SK-N-SH treated with all-trans-retinoic acid at 6 μM for 48 hours (cell line): ENCODE results near the gene CDKL5.

Experiments
- ATAC-seq: fragments of 200-7000 bp; cut with Tn5 transposase; 3 replicates; pipeline ENCODE4 v1.9.1; 2020; ENCODE audit warnings: mild to moderate bottlenecking, moderate library complexity
- ARNTL ChIP-seq: fragments of 450-650 bp; formaldehyde crosslinking; IDR thresholded peaks from 2 replicates; pipeline ENCODE4 v1.5.0; 2020; ENCODE audit warnings: low read depth, mild to moderate bottlenecking, moderate library complexity, borderline replicate concordance
- BACH2 ChIP-seq: fragments of 250-450 bp; sonication (Bioruptor Pico); IDR thresholded peaks from 2 replicates; pipeline ENCODE4 v1.9.0; 2021; ENCODE audit warnings: mild to moderate bottlenecking, borderline replicate concordance
- CREB5 ChIP-seq: fragments of 250-450 bp; sonication (Bioruptor Pico); IDR thresholded peaks from 2 replicates; pipeline ENCODE4 v1.5.1; 2020; ENCODE audit warnings: low read depth, mild to moderate bottlenecking, moderate library complexity
- CSDC2 ChIP-seq: fragments of 250-450 bp; sonication (Bioruptor Pico); IDR thresholded peaks from 2 replicates; pipeline ENCODE4 v1.5.0; 2020; ENCODE audit warnings: mild to moderate bottlenecking, moderate library complexity
- CSRNP3 ChIP-seq: fragments of 250-450 bp; sonication (Bioruptor Pico); IDR thresholded peaks from 2 replicates; pipeline ENCODE4 v1.5.1; 2021; ENCODE audit warnings: mild to moderate bottlenecking, moderate library complexity
- GLIS3 ChIP-seq: fragments of 250-450 bp; sonication (Bioruptor Pico); IDR thresholded peaks from 2 replicates; pipeline ENCODE4 v1.5.0; 2020; ENCODE audit warnings: mild to moderate bottlenecking, moderate library complexity
- ISL1 ChIP-seq: fragments of 250-450 bp; sonication (Bioruptor Pico); IDR thresholded peaks from 2 replicates; pipeline ENCODE4 v2.1.2; 2022; ENCODE audit warnings: mild to moderate bottlenecking, moderate library complexity
- PATZ1 ChIP-seq: fragments of 250-450 bp; sonication (Bioruptor Pico); IDR thresholded peaks from 2 replicates; pipeline ENCODE4 v1.8.0; 2020; ENCODE audit warnings: mild to moderate bottlenecking, moderate library complexity, borderline replicate concordance
- POU6F1 ChIP-seq: fragments of 250-450 bp; sonication (Bioruptor Pico); IDR thresholded peaks from 2 replicates; pipeline ENCODE4 v1.8.0; 2021; ENCODE audit warnings: low read depth, mild to moderate bottlenecking, moderate library complexity, borderline replicate concordance
- PPARA ChIP-seq: fragments of 250-450 bp; sonication (Bioruptor Pico); IDR thresholded peaks from 2 replicates; pipeline ENCODE4 v1.5.0; 2020; ENCODE audit warnings: mild to moderate bottlenecking, borderline replicate concordance
- SNAI2 ChIP-seq: fragments of 250-450 bp; sonication (Bioruptor Pico); IDR thresholded peaks from 2 replicates; pipeline ENCODE4 v1.5.0; 2020; ENCODE audit warnings: mild to moderate bottlenecking, moderate library complexity
- TCF4 ChIP-seq: fragments of 250-450 bp; sonication (Bioruptor Pico); IDR thresholded peaks from 2 replicates; pipeline ENCODE4 v1.8.0; 2021; ENCODE audit warnings: mild to moderate bottlenecking, moderate library complexity, borderline replicate concordance
- TOX ChIP-seq: fragments of 250-450 bp; sonication (Bioruptor Pico); IDR thresholded peaks from 2 replicates; pipeline ENCODE4 v1.8.0; 2021; ENCODE audit warnings: mild to moderate bottlenecking, moderate library complexity, borderline replicate concordance
- TSHZ2 ChIP-seq: fragments of 250-450 bp; sonication (Bioruptor Pico); IDR thresholded peaks from 2 replicates; pipeline ENCODE4 v1.5.0; 2020; ENCODE audit warnings: mild to moderate bottlenecking, moderate library complexity
- ZC3H10 ChIP-seq: fragments of 250-450 bp; sonication (Bioruptor Pico); IDR thresholded peaks from 2 replicates; pipeline ENCODE4 v1.5.1; 2021; ENCODE audit warnings: mild to moderate bottlenecking, moderate library complexity
- ZFP3 ChIP-seq: fragments of 250-450 bp; sonication (Bioruptor Pico); IDR thresholded peaks from 2 replicates; pipeline ENCODE4 v1.5.0; 2020; ENCODE audit warnings: mild to moderate bottlenecking, moderate library complexity
- ZFP30 ChIP-seq: fragments of 450-650 bp; formaldehyde crosslinking; IDR thresholded peaks from 2 replicates; pipeline ENCODE4 v1.5.0; 2022; ENCODE audit warnings: mild to moderate bottlenecking, moderate library complexity
- ZNF8 ChIP-seq: fragments of 450-650 bp; formaldehyde crosslinking; IDR thresholded peaks from 2 replicates; pipeline ENCODE4 v1.5.0; 2020; ENCODE audit warnings: mild to moderate bottlenecking, moderate library complexity

Gene CDKL5

GRCh38 chrX:18561020-18561419 lies 135.6 kb downstream of the CDKL5 start:
- no peak for TF ChIP-seq ZC3H10 (CRISPR knock-in tag)
- no peak for TF ChIP-seq POU6F1 (CRISPR knock-in tag)
- no peak for TF ChIP-seq CSRNP3 (CRISPR knock-in tag)
- no peak for TF ChIP-seq GLIS3 (CRISPR knock-in tag)
- no peak for TF ChIP-seq ARNTL (CRISPR knock-in tag)
- no peak for TF ChIP-seq CREB5 (CRISPR knock-in tag)
- no peak for TF ChIP-seq ZFP30 (CRISPR knock-in tag)
- no peak for TF ChIP-seq PATZ1
- TF ChIP-seq SNAI2 (CRISPR knock-in tag): no peak
- no peak for TF ChIP-seq PPARA (CRISPR knock-in tag)
- TF ChIP-seq CSDC2: no peak
- no peak for TF ChIP-seq TSHZ2
- TF ChIP-seq ZNF8 (CRISPR knock-in tag): no peak
- no peak for TF ChIP-seq ISL1 (CRISPR knock-in tag)
- no peak for TF ChIP-seq BACH2
- TF ChIP-seq TOX (CRISPR knock-in tag): no peak
- TF ChIP-seq, all 23 proteins: peak for 0
- no peak for ATAC-seq

- TF ChIP-seq POU6F1 (CRISPR knock-in tag): no peak
- TF ChIP-seq ZNF8 (CRISPR knock-in tag): no peak
- no peak for TF ChIP-seq CSDC2
- TF ChIP-seq PPARA (CRISPR knock-in tag): no peak
- TF ChIP-seq CREB5 (CRISPR knock-in tag): no peak
- no peak for TF ChIP-seq TCF4 (CRISPR knock-in tag)
- no peak for TF ChIP-seq ZFP3 (CRISPR knock-in tag)
- ATAC-seq: no peak
Observed at GRCh38 chrX:18565727-18566126, 140.3 kb downstream of the CDKL5 start.
